Sigmoid colon (tissue), 4 donors: Measurements from ENCODE around the gene ZBTB7A.

Source experiments
- CTCF ChIP-seq, 4 experiments: fragments of 450-650 bp in 3 of 4; fragments of 200-600 bp in 1 of 4; IDR thresholded peaks; one replicate each; pipeline ENCODE4 v1.5.1; 2016 to 2019; ENCODE audit warnings: antibody characterized with exemption in 4 of 4, mild to moderate bottlenecking in 3 of 4, moderate library complexity in 2 of 4
- EP300 ChIP-seq, 4 donors: sonication (generic); formaldehyde crosslinking; IDR thresholded peaks; one replicate each; pipeline ENCODE4 v1.6.1; 2017; ENCODE audit warnings: antibody characterized with exemption in 4 of 4

- TF ChIP-seq CTCF (IDR thresholded peaks at IDR 0.05): no peak
- no peak for TF ChIP-seq EP300 (IDR thresholded peaks at IDR 0.05)
Measured at GRCh38 chr19:4046362-4046691, 20.4 kb downstream of the ZBTB7A start.
